Mammary epithelial cell (primary cell): ENCODE measurements around the gene OR51I2.

ENCODE experiments used
- EZH2 ChIP-seq: IDR thresholded peaks from 2 replicates; pipeline ENCODE4 v1.6.1; 2012; ENCODE audit warnings: low read length, inconsistent platforms, borderline replicate concordance
- TF ChIP-seq, protein P1 (sequence below), 2 donors: IDR thresholded peaks in 1 of 2; conservative IDR thresholded peaks in 1 of 2; 2 replicates each; pipeline ENCODE4 v1.5.1; 2011 to 2012; ENCODE audit warnings: inconsistent platforms in 2 of 2, low read length in 2 of 2, mild to moderate bottlenecking in 2 of 2, control low read depth in 1 of 2, low read depth in 1 of 2; ENCODE audit not compliant: insufficient read depth in 1 of 2; ENCODE audit errors: extremely low read depth in 1 of 2

GRCh38 chr11:5473921-5474320 is 24.8 kb downstream of the OR51I2 start:
- TF ChIP-seq, protein P1, sequence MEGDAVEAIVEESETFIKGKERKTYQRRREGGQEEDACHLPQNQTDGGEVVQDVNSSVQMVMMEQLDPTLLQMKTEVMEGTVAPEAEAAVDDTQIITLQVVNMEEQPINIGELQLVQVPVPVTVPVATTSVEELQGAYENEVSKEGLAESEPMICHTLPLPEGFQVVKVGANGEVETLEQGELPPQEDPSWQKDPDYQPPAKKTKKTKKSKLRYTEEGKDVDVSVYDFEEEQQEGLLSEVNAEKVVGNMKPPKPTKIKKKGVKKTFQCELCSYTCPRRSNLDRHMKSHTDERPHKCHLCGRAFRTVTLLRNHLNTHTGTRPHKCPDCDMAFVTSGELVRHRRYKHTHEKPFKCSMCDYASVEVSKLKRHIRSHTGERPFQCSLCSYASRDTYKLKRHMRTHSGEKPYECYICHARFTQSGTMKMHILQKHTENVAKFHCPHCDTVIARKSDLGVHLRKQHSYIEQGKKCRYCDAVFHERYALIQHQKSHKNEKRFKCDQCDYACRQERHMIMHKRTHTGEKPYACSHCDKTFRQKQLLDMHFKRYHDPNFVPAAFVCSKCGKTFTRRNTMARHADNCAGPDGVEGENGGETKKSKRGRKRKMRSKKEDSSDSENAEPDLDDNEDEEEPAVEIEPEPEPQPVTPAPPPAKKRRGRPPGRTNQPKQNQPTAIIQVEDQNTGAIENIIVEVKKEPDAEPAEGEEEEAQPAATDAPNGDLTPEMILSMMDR (conservative IDR thresholded peaks at IDR 0.05 in 1 of 2, IDR thresholded peaks at IDR 0.05 in 1 of 2; ENCODE audit: extremely low read depth in 1 of 2, insufficient read depth in 1 of 2, low read depth in 1 of 2, low read length in 2 of 2), result no peak
- TF ChIP-seq EZH2, result no peak
